ENCODE measurements around the gene KRTAP12-2. TPM values are rescaled to one million over a fixed set of nuclear protein-coding genes. Genes with fewer than 3 reads are reported as not detected.

The KRTAP12-2 gene
- total RNA-seq, 1 donor from 2014 or later, result not detected

DNA sequence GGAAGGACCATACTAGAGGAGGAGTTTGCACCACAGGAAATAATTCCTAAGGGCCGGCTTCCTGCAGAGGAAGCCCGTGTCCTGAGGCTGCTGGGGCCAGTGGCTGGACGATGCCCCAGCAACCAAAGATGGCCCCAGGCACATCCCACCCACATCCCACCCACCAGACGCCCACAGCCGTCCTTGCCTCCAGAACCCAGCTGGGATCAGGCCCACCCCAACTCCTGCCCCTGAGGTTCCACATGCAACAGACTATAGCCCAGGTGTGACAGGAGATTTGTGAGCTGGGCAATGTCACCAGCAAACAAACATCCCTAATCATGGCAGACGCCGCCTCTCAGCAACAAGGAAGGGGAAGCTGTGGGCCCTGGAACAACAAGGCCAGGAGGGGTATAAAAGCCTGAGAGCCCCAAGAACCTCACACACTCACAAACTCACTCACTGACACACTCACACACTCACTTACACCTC, 40.0 kb downstream of the KRTAP12-2 start, which contains the start of gene KRTAP10-9:
Gene KRTAP10-9, plus strand, starts transcription at position 421 of the 471 bp plus-strand sequence. CDS start 79 bp downstream, outside the sequence.
- no peak for DNase-seq (ENCODE audit: low spot score)

DNA sequence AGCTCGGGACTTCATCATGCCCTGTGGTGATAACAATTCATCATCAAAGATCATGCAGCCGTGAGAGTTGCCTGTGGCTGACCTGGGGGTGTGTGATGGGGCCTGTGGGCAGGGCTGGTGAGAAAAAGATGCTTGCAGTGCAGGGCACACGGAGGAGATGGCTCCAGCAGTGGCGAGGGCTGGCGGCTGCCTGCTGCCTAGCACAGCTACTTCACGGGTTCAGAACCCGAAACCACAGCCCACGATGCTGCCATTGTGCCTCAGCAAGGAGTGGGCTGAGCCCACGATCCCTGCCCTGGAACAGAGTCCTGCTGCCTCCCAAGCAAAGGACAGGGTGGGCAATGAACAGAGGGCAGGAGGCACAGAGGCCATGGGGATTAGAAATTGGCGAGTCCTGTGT, 40.5 kb downstream of the KRTAP12-2 start:
- no peak for DNase-seq (ENCODE audit: low spot score)

DNA sequence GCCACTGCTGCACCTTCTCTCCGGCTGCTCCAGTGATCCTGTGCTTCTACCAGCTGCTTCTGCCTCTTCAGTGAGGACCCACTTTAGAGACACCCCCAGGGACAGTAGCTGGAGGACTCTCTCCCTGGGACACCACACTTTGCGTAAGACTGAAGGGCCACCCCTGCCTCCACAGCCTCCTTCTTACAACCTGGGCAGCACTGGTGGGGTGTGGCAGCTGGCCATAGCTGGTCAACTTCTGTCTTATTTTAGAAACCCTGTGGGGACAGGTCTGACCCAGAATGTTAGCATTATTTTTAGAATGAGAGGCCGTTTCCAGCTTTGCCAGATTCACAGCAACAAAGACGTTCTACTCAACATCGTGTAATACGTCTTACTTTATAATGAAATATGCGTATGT, 41.0 kb downstream of the KRTAP12-2 start:
- DNase-seq (ENCODE audit: low spot score), result no peak

DNA sequence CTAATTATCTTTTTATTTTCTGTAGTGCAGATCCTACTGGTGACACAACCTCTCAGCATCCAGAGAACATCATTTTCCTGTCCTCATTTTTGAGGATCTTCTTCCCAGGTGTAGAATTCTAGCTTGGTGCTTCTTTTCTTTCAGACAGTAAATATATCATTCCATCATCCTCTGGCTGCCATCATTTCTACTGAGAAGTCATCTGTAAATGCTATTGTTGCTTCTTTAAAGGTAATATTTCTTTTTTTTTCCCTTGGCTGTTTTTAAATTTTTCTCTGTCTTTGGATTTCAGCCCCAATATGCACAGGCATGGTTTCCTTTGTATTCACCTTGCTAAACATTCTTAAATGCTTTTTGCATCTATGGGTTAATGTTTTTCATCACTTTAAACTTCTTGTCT, 43.2 kb downstream of the KRTAP12-2 start:
- DNase-seq (ENCODE audit: low spot score), result no peak

DNA sequence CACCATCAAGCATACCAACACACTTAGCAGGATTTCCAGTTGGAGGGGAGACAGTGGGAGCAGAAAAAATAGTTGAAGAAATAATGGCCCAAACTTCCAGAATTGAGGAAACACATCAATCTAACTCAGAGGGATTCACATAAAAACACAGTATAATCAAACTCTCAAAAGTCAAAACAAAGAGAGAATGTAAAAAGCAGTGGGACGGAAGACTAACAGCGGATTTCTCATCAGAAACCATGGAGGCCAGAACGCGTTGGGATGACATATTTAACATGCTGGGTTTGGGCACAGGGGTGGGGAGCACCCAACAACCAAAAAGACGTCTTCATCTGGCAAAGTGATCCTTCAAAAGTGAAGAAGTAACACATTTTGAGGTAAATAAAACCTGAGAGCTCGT, 46.8 kb downstream of the KRTAP12-2 start:
- no peak for DNase-seq (ENCODE audit: low spot score)

- no peak for DNase-seq (ENCODE audit: low spot score)
Measured at GRCh38 chr21:44618909-44619308, 47.8 kb downstream of the KRTAP12-2 start.

DNA sequence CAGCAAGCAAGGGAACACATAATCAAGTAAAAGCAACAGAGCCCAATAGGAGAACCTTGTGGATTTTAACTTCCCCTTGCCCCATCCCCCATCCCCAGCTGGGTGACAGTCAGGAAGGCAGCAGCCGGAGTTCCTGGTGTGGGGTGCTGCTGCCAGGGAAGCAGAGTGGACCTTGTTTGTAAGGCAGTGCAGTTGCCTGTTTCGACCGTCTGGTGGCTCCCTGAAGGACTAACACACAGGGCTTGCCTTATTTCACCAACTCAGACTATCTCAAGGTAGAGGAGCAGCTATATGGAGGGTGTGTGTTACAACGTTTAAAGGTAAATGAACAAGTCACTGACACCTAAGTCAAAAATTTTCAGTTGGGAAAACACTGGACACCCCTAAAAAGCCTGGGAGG, 48.2 kb downstream of the KRTAP12-2 start:
- no peak for DNase-seq (ENCODE audit: low spot score)

DNA sequence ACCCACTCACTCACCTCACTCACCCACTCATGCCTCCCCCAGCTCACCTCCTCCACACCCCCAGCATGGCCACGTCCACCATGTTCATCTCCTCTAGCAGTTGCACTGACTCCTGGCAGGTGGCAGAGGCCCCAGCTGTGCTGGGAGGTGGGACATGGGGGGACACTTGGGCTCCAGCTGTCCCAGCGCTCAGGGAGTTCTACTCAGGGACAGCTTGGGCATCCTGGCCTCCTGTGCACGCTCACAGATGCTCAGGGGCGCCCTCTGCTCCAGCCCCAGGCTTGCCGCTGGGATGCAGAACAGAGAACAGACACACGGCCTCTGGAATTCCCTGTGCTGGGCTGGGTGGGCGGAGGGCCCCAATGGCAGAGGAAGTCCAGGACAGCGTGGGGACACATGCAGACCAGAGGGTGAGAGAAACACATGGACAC, 49.6 kb downstream of the KRTAP12-2 start:
- no peak for DNase-seq (ENCODE audit: low spot score)

DNA sequence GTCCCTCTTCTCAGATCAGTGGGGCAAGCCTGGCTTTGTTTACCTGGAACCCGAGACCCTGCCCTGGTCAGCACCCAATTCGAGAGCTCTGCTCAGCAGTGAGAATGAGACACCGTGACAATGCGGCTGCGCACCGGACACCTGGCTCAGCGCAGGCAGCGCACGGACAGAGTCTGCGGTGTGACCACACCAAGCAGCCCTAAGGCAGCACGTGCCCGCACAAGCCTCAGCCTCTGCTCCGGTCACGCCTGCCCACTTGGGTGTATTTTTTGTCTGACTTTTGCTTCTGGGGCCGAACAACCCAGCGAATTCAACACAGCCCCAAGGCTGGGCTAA, 50.2 kb downstream of the KRTAP12-2 start:
- peak; percentile 36 for DNase-seq (ENCODE audit: low spot score)

Other genes with a start within 250 kb of the KRTAP12-2 start
- gene LRRC3, start 211.4 kb downstream of the KRTAP12-2 start, total RNA-seq, result 3.8 TPM
- not detected for gene KRTAP10-1, start 126.7 kb downstream of the KRTAP12-2 start, total RNA-seq
- not detected for gene KRTAP10-2, start 115.4 kb downstream of the KRTAP12-2 start, total RNA-seq
- gene KRTAP10-3, start 108.1 kb downstream of the KRTAP12-2 start, total RNA-seq, result not detected
- not detected for gene KRTAP10-4, start 93.2 kb downstream of the KRTAP12-2 start, total RNA-seq
- not detected for gene KRTAP10-5, start 86.3 kb downstream of the KRTAP12-2 start, total RNA-seq
- not detected for gene KRTAP10-6, start 74.4 kb downstream of the KRTAP12-2 start, total RNA-seq
- gene KRTAP10-7, start 66.3 kb downstream of the KRTAP12-2 start, total RNA-seq, result not detected
- not detected for gene KRTAP10-8, start 54.8 kb downstream of the KRTAP12-2 start, total RNA-seq
- not detected for gene KRTAP10-9, start 39.8 kb downstream of the KRTAP12-2 start, total RNA-seq
- not detected for gene KRTAP10-10, start 29.6 kb downstream of the KRTAP12-2 start, total RNA-seq
- not detected for gene KRTAP10-11, start 20.5 kb downstream of the KRTAP12-2 start, total RNA-seq
- gene KRTAP12-4, start 12.3 kb downstream of the KRTAP12-2 start, total RNA-seq, result not detected
- gene KRTAP12-3, start 9.0 kb downstream of the KRTAP12-2 start, total RNA-seq, result not detected
- gene KRTAP12-1, start 15.2 kb upstream of the KRTAP12-2 start, total RNA-seq, result not detected
- not detected for gene KRTAP10-12, start 30.2 kb upstream of the KRTAP12-2 start, total RNA-seq
- gene TSPEAR, start 44.6 kb upstream of the KRTAP12-2 start, total RNA-seq, result 0.10 TPM
- gene UBE2G2, start 134.9 kb upstream of the KRTAP12-2 start, total RNA-seq, result 126 TPM
- gene SUMO3, start 151.1 kb upstream of the KRTAP12-2 start, total RNA-seq, result 73.4 TPM
- gene PTTG1IP, start 206.8 kb upstream of the KRTAP12-2 start, total RNA-seq, result 181 TPM